SIG-M5 (cell line): ENCODE measurements around the gene CHN1.

Experiments used
- DNase-seq: peaks from one replicate; lab custom pipeline; 2025; lab: John Stamatoyannopoulos, UW

Gene CHN1

DNA sequence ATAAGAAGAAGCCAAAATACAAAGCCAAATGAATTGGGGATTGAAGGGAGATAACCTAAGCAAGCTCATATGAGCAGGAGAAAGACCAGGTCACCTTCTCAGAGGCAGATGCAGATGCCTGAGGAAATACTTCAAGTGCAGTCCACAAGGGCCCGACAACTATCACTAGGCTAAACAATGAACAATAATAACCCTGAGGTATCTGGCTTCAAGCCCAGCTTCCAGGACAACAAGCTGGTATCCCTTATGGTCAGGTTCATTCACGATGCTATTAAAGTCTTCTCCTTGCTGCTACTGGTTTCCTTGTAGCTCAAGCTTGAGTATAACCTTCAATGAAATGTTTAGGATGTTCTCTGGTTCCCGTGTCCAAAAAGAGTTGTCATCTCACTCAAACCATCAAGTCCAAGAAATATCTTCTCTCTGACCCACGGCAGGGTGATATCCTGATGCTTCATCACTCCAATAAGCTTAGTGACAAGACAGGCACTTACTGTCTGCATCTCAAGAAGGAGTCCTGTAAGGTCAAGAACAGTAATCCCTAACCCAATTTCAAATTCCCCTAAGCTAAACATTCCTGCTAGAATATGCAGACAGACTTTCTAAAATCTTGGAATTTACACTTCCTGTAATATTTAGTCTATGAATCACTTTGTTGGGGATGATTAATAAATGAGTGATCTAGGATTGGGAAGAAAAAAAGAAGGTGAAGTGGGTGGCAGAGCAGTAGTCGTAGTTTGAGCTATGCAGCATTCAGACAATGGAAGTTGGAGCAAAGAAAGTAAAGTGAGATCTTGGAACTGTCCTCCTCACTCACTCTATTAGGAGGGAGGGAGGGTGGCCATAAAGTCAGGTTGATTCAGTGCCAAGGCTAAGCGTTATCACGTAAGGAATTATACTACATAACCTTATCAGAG, 33.1 kb downstream of the CHN1 start:
- DNase-seq, result no peak

DNA sequence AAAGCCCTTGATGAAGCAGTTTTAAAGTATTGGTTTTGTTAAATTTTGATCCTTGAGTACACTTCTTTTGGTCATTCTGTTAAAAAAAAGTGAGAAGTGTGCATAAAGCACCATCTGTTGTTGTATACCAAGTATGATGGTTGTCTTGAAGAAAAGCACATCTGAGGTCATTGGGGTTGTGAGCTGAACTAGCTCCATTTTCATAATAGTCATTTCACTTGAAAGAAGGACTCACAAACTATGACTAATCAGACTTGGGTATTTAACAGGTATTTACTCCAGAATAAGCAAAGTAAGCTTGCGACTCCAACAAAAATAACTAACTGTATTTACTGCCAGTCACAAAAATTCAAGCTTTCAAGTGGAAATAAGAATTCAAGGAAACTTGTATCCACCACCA, 35.1 kb downstream of the CHN1 start:
- DNase-seq, result no peak

- no peak for DNase-seq
Observed at GRCh38 chr2:174969091-174969734, 36.0 kb downstream of the CHN1 start.

DNA sequence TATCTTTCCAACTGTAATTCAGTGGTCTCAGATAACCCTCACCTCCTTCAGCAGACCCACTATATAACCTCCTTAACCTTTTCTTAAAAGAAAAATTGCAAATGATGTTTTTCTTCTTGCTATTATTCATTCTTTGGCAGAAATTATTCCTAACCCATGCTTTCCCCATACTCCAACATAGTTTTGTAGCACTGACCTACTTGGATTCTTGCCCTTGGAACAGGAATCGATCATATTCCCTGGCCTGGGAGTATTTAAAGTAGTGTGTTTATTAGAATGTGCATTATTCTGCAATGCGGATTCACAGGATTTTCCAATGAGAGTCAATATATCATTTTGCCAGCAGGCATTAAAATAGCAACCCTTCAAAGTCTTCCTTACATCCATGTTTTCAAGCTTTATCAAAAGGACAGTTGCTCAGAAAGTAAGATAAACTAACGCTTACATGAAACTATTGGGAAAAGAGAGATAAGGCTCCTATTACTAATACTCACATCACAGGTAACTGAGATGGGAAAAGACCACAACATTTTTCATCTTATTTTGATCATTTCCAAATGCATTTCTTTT, 37.4 kb downstream of the CHN1 start:
- DNase-seq, result no peak

GRCh38 chr2:174967086-174967485, 38.1 kb downstream of the CHN1 start:
- no peak for DNase-seq

DNA sequence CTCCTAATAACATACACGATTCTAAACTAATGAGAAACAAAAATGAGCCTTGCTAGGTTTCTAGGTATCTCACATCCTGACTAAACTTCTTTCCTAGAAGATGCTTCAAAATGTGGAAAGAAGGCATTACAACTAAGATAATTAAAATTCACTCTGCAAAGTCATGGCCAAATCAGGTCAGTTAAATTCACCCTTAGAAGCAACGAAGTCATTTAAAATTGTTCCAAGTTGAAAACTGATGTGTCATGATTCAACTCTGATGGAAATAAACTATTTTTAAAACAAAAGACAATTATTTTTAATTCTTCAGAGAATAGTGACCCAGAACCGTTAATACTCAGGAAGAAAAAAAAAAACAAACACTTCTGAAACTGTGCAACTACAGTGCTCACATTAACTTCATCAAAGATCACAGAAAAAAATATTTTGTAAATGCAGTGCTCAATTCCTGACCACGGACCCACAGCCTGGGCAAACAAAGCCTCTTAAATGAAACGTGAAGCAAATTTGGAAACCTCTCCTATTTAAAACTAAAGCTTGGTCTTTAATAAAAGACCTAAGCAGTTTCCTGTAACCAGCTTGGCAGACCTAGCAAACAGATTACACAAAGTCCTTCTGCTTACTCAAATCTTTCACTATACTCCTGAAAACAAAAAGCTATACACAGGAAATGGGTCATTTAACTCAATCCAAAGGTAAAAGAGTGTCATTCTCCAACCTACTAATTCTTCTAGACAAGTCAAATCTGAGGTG, 39.0 kb downstream of the CHN1 start:
- no peak for DNase-seq

- no peak for DNase-seq
Observed at GRCh38 chr2:174965551-174965950, 39.6 kb downstream of the CHN1 start.

DNA sequence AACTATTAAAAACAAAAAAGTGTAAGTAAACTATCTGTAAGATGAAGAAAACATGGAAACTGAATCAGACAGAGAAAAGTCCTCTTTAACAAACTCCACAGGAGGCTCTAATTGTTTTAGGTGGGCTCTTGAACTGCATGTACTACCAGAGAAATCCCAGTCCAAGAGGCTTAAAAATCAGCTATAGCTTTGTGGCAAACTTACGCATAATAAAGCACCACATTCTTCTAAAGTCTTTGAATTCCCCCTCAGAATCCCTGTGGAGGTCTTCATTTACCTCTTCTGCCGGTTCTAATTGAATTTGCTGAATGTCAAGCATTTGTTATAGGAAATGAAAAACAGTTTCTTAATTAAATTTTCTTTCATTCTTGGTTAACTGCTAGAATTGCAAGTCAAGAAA, 40.8 kb downstream of the CHN1 start:
- no peak for DNase-seq

DNA sequence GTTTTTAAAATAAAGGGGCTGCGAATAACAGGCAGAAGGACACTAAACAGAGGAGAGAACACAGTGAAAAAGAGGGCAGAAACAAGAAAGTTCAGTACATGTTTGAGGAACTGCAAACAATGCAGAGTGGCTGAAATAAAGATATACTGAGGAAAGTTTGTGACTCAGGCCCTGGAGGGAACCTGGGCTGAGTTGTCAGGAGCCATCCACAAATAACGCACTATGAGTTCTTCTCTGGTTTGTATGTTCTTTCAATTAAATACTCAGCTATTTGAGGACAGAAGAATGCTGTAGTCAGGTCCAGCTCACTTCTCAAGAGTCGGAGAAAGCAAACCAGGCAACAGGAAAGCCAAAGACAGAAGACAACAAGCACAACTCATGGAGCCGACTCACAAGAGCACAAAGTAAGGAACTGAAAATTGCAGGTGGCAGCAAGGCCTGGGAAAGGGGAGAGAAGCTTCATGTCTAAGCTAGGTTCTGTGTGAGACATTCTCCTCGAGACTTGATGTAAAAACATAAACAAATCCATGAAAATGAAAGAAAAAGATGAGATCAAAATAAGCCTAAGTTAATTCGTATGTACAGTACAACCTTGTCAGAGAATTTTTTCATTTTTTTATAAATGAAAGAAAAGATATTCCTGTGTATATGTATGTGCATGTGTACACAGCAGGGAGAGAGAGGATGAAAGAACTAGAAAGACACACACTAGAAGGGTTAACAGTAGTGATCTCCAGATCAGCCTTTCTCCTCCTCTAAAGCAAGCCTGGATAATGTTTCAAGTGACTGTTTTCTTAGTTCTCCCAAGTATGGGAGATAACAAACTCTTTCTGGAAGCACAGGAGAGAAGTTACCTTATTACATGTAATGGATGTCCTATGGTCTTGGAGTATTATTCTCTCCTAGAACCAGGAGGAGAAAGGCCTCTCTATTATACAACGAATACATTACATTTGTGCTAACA, 41.5 kb downstream of the CHN1 start:
- no peak for DNase-seq

DNA sequence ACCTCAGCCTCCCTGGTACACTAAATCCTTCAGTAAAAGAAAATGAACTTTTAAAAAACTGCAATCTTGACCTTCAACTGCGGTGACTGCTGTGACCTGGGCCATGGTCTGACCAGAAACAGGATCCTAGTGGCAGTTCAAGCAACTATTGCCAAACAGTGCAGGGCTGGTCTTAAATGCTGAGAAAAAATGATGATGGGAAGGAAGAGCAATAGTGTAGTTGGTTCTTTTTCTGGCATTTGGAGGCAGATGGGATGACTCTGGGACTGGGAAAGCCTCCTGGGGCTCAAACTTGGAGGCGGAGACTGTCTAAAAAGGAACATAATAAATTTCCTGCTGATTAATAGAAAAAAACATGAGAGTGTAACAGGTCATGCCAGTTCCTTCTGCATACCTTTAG, 45.4 kb downstream of the CHN1 start:
- DNase-seq, result no peak

GRCh38 chr2:174957050-174957449, 48.1 kb downstream of the CHN1 start:
- DNase-seq, result no peak

GRCh38 chr2:174952607-174953006, 52.6 kb downstream of the CHN1 start:
- DNase-seq, result no peak

- no peak for DNase-seq
Observed at GRCh38 chr2:174951745-174952144, 53.4 kb downstream of the CHN1 start.

DNA sequence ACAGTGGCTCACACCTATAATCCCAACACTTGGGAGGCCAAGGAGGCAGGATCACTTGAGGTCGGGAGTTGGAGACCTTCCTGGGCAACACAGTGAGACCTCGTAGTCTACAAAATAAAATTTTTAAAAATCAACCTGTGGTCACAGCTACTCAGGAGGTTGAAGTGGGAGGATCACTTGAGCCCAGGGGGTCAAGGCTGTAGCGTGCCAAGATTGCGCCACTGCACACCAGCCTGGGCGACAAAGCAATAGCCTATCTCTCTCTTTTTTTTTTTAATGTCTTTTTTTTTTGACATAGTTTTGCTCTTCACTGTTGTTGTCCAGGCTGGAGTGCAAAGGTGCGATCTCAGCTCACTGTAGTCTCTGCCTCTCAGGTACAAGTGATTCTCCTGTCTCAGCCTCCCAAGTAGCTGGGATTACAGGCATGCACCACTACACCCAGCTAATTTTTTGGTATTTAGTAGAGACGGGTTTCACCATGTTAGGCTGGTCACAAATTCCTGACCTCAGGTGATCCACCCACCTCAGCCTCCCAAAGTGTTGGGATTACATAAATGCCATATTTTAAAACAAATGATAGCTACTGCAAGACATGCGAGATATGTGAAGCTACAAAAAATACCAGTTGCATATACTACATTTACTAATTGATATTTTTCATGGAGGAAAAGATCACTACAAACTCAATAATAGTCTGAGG, 55.0 kb downstream of the CHN1 start:
- no peak for DNase-seq

DNA sequence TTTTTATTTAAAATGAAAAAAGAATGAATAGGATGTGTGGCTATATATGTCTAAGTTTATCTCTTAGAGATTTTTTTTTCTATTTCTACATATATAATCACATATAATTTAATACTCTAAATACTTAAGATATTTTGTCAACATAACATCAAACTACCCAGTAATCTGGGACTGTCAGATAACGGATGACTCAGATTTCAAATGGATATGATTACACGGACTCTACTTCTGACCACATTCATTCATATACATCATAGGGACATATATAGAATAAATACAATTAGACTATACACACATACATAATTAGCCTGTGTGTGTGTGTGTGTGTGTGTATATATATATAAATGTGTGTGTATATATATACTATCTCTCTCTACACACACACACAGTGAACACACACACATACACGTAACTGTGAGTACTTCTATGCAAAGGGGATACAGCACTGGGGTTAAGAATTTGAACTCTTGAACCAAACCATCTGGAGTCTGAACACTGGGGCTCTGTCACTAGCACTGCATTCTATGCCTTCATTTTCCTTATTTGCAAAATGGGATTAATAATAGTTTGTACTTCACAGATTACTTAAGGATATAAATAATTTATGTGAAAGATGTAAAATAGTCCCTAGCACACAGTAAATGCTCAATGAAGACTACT, 59.5 kb downstream of the CHN1 start:
- no peak for DNase-seq

DNA sequence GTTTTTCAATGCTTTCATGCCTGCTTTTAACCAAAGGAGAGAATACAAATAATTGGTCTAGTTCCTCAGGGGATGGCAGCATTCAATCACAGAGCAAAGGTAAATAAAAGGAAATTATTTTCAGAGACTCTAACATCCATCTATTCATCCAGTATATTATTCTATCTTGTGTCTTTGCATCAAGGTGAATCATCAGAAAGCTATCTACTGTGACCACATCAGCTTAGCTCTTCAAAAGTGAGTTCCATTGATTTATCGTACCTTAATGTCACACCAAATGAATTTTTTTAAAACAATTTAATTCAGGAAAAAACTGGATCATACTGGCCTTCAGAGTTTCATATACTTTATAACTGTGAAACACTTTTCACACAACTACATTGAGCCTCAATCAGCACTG, 66.1 kb downstream of the CHN1 start:
- DNase-seq, result no peak

DNA sequence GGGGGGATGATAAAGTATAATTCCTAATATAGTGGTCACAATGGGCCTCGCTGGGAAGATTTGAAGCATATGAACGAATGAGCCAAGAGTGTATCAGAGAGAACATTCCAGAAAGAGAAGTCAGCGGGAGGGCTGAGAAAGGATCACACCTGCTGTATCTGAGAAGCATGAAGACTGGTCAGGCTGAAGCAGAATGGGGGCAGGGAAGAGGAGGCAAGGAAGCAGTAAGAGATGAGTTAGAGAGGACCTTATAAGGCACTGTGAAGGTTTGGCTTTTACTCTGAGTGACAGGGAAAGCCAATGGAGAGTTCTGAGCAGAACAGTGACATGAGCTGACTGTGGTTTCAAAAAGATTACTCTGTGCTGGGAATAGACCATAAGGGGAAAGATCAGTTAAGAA, 73.5 kb downstream of the CHN1 start:
- DNase-seq, result no peak

GRCh38 chr2:174929786-174930185, 75.4 kb downstream of the CHN1 start:
- no peak for DNase-seq

- DNase-seq, result no peak
Observed at GRCh38 chr2:174925046-174925784, 80.0 kb downstream of the CHN1 start.
